Peyer's patch (tissue), 4 donors: ENCODE measurements around the gene TNS3.

ENCODE experiments used
- POLR2A ChIP-seq, 2 donors: fragments of 450-650 bp; IDR thresholded peaks; one replicate each; pipeline ENCODE4 v1.5.1; 2017; ENCODE audit warnings: antibody characterized with exemption in 2 of 2, mild to moderate bottlenecking in 2 of 2, moderate library complexity in 2 of 2
- TF ChIP-seq, protein P1 (sequence below), 6 experiments: fragments of 450-650 bp in 4 of 6; fragments of 200-600 bp in 2 of 6; sonication (generic) in 1 of 6; IDR thresholded peaks; one replicate each; pipeline ENCODE4 v1.5.1; 2017 to 2019; ENCODE audit warnings: antibody characterized with exemption in 6 of 6, mild to moderate bottlenecking in 3 of 6, moderate library complexity in 1 of 6

- TF ChIP-seq, protein P1, sequence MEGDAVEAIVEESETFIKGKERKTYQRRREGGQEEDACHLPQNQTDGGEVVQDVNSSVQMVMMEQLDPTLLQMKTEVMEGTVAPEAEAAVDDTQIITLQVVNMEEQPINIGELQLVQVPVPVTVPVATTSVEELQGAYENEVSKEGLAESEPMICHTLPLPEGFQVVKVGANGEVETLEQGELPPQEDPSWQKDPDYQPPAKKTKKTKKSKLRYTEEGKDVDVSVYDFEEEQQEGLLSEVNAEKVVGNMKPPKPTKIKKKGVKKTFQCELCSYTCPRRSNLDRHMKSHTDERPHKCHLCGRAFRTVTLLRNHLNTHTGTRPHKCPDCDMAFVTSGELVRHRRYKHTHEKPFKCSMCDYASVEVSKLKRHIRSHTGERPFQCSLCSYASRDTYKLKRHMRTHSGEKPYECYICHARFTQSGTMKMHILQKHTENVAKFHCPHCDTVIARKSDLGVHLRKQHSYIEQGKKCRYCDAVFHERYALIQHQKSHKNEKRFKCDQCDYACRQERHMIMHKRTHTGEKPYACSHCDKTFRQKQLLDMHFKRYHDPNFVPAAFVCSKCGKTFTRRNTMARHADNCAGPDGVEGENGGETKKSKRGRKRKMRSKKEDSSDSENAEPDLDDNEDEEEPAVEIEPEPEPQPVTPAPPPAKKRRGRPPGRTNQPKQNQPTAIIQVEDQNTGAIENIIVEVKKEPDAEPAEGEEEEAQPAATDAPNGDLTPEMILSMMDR (IDR thresholded peaks at IDR 0.05), result no peak
- TF ChIP-seq POLR2A (IDR thresholded peaks at IDR 0.05), result no peak
These were observed 333.1 kb downstream of the TNS3 start for GRCh38 chr7:47248797-47249196.
